Measurements from ENCODE around the gene SLC7A1.

DNA sequence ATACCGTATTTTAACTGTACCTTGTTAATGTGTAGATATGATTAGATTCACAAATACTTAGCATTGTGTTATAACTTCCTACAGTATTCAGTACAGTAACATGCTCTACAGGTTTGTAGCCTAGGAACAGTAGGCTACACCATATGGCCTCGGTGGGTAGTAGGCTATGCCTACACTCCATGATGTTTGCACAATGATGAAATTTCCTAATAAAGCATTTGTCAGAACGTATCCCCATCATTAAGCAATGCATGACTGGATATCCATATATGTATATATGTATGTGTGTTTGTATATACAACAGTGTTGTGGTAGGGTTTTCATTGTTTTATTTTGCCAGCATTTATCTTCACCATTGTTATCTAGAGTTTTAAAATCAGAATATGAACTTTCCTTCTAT lies 119.4 kb downstream of the SLC7A1 start:
- TF ChIP-seq, protein P1, sequence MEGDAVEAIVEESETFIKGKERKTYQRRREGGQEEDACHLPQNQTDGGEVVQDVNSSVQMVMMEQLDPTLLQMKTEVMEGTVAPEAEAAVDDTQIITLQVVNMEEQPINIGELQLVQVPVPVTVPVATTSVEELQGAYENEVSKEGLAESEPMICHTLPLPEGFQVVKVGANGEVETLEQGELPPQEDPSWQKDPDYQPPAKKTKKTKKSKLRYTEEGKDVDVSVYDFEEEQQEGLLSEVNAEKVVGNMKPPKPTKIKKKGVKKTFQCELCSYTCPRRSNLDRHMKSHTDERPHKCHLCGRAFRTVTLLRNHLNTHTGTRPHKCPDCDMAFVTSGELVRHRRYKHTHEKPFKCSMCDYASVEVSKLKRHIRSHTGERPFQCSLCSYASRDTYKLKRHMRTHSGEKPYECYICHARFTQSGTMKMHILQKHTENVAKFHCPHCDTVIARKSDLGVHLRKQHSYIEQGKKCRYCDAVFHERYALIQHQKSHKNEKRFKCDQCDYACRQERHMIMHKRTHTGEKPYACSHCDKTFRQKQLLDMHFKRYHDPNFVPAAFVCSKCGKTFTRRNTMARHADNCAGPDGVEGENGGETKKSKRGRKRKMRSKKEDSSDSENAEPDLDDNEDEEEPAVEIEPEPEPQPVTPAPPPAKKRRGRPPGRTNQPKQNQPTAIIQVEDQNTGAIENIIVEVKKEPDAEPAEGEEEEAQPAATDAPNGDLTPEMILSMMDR (IDR thresholded peaks at IDR 0.05), result no peak
- no peak for TF ChIP-seq POLR2A (IDR thresholded peaks at IDR 0.05)
